ENCODE data around the gene PAFAH1B1.
"Not testable (repeated sequence)": the region's sequence is repeated elsewhere in the genome, so short reads cannot be mapped to it uniquely, and the experiment has no call there.

Gene PAFAH1B1

GRCh38 chr17:2592971-2593820 is at the start of gene PAFAH1B1:
PAFAH1B1 (plus strand) TSS chr17:2593654; CDS start chr17:2638289, 44,635 bp downstream.
- DNase-seq (ENCODE audit: low read depth), result peak; percentile 35

- no peak for DNase-seq (ENCODE audit: low read depth)
These were observed 48.1 kb upstream of the PAFAH1B1 start for GRCh38 chr17:2545393-2545792.

DNA sequence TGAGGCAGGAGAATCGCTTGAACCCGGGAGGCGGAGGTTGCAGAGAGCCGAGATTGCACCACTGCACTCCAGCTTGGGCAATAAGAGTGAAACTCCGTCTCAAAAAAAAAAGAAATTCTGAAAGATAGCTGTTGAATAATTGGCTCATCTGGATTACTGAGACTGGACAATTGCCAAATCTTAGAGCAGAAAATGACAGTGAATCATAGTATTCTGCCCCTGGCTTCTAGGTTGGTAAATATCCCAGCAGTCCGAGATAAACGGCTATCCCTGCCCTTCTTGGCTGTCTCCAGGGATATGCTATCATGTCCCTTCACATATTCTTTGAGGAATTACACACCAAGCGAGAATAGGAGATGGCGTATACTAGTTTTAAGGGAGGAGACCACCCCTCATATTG is 46.3 kb upstream of the PAFAH1B1 start:
- no peak for DNase-seq (ENCODE audit: low read depth)

GRCh38 chr17:2548026-2548425 is 45.4 kb upstream of the PAFAH1B1 start:
- DNase-seq (ENCODE audit: low read depth), result not testable (repeated sequence)

- no peak for DNase-seq (ENCODE audit: low read depth)
These were observed 43.9 kb upstream of the PAFAH1B1 start for GRCh38 chr17:2549392-2550211.

DNA sequence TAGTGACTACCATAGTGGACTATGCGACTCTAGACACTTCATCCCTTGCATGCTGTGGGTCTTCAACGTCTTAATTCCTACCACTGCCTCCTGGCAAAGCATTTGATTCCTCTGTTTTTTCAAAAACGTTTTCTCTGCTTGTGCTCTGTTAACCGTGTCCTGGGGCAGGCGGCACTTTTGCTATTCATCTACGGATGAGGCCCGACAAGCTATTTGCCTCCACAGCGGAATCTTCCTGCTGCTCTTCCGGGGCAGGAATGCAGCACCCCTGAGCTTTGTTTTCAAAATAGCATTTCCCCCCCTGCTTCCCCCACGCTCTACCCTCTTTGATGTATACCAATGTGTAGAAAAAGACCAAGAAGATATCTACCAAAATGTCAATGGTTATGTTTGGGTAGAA is 42.0 kb upstream of the PAFAH1B1 start:
- DNase-seq (ENCODE audit: low read depth), result no peak

GRCh38 chr17:2551928-2552327 is 41.5 kb upstream of the PAFAH1B1 start:
- no peak for DNase-seq (ENCODE audit: low read depth)

- DNase-seq (ENCODE audit: low read depth), result no peak
These were observed 32.8 kb upstream of the PAFAH1B1 start for GRCh38 chr17:2560658-2561057.

- no peak for DNase-seq (ENCODE audit: low read depth)
These were observed 31.1 kb upstream of the PAFAH1B1 start for GRCh38 chr17:2562162-2562858.

DNA sequence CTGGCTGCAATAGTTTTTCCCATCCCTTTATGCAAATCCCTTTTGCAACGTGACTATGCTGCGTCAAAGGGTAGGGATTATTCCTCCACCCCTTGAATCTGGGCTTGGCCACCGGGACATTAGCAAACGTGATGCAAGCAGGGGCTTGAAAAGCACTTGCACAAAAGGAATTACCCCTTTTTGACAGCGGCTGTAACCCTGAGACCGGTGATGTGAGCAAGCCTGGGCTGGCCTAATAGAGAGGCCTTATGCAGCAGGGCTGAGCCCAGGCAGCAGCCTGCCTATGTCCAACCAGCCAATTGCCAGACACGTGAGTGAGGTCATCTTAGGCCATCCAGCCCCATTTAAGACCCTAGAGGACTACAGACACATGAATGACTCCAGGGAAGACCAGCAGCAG is 30.4 kb upstream of the PAFAH1B1 start:
- DNase-seq (ENCODE audit: low read depth), result no peak

DNA sequence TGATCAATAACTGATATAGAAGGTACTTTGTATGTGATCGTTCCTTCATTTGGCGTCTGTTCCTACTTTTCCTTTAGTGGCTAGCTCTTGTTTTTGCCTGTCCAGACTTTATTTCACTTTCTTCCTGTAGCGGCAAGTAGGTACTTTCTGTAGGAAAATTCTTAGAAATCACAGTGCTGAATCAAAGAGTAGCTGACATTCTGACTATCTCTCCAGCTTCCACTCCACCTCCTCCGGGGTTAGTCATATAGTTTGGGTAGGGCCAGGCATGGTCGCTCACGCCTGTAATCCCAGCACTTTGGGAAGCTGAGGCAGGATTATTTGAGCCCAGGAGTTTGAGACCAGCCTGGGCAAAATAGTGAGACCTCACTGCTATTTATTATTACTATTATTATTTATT is 29.9 kb upstream of the PAFAH1B1 start:
- DNase-seq (ENCODE audit: low read depth), result no peak

- DNase-seq (ENCODE audit: low read depth), result no peak
These were observed 28.6 kb upstream of the PAFAH1B1 start for GRCh38 chr17:2564877-2565276.

DNA sequence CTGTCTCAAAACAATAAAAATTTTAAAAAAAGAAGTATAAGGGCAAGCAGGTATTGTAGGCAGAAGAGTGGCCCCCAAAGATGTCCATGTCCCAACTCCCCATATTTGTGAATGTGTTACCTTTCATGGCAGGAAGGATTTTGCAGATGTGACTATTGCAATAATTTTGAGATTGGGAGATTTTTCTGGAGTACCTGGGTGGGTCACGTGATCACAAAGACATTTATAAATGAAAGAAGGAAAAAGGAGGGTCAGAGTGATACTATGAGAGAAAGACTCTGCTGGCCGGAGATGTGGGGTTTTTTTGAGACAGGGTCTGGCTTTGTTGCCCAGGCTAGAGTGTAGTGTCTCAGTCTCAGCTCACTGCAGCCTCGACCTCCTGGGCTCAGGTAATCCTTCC is 27.4 kb upstream of the PAFAH1B1 start:
- DNase-seq (ENCODE audit: low read depth), result no peak

DNA sequence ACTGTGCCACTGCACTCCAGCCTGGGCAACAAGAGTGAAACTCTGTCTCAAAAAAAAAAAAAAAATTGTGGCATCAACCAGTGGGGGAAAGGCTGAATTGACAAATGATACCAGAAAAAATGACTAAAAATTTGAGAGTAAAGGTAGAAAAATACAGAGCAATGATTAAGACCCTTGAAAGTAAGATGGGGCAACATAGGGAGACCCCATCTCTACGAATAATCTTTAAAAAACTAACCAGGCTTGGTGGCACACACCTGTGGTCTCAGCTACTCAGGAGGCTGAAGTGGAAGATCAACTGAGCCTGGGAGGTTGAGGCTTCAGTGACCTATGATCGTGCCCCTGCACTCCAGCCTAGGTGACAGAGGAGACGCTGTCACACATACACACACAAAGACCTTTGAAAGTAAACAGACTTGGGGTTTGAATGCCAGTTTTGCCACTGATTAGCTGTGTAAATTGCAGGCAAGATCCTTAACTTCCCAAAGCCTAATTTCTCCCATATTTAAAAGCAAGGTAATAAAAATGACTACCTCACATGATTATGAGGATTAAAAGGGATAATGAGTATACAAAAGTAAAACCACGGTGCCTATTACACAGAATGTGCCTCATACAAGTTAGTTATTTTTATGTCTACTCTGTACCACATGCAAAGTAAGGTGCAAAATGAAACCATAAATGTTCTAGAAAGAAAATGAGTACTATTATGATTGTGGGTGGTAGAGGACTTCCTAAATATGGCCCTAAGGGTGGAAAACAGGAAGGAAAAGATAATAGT is 21.7 kb upstream of the PAFAH1B1 start:
- no peak for DNase-seq (ENCODE audit: low read depth)

DNA sequence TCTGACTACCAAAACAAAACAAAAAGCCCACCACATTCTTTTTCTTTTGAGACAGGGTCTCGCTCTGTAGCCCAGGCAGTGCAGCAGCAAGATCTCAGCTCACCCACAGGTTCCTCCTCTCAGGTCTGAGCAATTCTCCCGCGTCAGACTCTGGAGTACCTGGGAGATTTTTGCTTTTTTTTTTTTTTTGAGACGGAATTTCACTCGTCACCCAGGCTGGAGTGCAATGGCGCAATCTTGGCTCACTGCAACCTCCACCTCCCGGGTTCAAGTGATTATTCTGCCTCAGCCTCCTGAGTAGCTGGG is 21.2 kb upstream of the PAFAH1B1 start:
- DNase-seq (ENCODE audit: low read depth), result not testable (repeated sequence)

GRCh38 chr17:2580151-2580550 is 13.3 kb upstream of the PAFAH1B1 start:
- no peak for DNase-seq (ENCODE audit: low read depth)

DNA sequence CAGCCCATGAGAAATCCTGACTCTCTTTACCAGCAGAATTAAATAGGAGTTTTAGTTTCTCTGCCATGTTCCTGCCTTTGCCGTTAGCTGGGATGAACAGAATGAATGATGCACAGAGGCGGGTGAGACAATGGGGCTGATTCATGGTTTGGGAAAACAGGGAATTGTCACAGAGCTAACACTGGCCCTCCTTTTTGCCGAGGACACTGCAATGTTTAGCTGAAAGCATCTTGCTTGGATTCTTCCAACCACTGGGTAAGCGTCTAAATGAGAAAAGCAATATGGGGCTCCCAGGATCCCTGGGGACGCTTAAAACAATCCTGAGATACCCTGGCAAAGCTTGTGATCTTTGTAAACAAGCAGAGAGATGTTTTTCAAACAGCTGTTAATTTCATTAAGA is 12.8 kb upstream of the PAFAH1B1 start:
- no peak for DNase-seq (ENCODE audit: low read depth)

- DNase-seq (ENCODE audit: low read depth), result no peak
These were observed 11.0 kb upstream of the PAFAH1B1 start for GRCh38 chr17:2582493-2582892.

- no peak for DNase-seq (ENCODE audit: low read depth)
These were observed 2.3 kb upstream of the PAFAH1B1 start for GRCh38 chr17:2591040-2591640.

DNA sequence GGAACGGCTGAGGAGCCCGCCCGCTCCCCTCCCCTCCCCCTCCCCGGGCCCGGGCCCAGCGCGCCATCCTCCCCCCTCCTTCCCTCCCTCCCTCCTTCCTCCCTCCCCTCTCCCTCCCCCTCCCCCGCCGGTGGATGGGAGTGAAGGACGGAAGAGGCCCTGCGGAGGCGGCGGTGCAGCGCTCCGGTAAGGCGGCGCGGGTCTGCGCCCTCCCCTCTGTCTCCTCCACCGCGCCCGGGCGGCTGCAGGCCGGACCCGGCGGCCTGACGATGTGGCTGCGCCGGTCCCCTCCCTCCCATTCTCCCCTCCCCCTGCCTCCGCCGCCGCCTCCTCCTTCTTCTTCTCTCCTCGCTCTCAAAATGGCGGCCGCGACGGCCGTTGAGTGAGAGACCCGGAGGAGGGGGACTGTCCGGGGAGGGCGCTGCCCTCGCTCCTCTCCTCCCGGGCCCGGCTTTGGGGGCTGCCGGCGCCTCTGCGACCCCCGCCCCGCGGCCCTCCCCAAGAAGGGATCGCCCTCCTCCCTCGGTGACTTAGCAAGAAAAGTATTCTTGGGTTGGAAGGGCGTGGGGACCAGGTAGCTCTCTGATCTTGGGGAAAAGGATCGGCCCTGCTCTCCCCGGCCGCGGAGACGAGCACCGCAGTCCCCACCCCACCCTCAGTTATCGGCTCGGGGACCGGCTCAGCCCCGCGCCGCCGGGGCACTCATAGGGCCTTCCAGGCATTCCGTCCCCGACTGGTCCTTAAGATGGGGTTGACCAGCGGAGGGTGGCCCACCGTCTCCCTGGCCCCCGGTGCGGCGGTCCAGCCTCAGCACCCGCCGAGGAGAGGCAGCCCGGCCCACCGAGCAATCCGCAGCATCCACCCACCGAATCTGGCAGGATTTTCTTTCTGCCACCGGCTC is 617 bp downstream of the PAFAH1B1 start:
- DNase-seq (ENCODE audit: low read depth), result peak; percentile 20

All from HS-27A (cell line).